Measurements from ENCODE around the gene MAP4K3. TPM values are rescaled to one million over a fixed set of nuclear protein-coding genes. Genes with fewer than 3 reads are reported as not detected.

MAP4K3 gene
- total RNA-seq, 4 donors from 2014 or later, result 49.4 to 89.0 (median 79.2) TPM

- Histone ChIP-seq H3K9me3 (no peaks in the 10 kb centered on the region), H3K27ac (no peak within 1 kb of the TSS), H3K4me1 (no peaks in the 10 kb centered on the region), H3K4me3 (peak within 1 kb of the TSS in 1 of 2 donors; percentile 38), H3K27me3 (no peaks in the 10 kb centered on the region), H3K36me3 (peaks cover 0 to 2% of the 10 kb centered on the region in 2 donors)
- WGBS, 2 donors (ENCODE audit: low coverage in 1 of 2), result 56 to 59% methylated on average over 16 to 26 of the region's 58 CpGs
- TF ChIP-seq CTCF (IDR thresholded peaks at IDR 0.05) (no peak), EP300 (IDR thresholded peaks at IDR 0.05) (no peak), POLR2A (IDR thresholded peaks at IDR 0.05) (no peak), POLR2AphosphoS5 (IDR thresholded peaks at IDR 0.05) (no peak)
- peak; percentile 43 for ATAC-seq
Observed at GRCh38 chr2:39243469-39244123, 193.5 kb downstream of the MAP4K3 start, which contains the start of gene CDKL4. CDKL4 (minus strand) TSS chr2:39243970.

DNA sequence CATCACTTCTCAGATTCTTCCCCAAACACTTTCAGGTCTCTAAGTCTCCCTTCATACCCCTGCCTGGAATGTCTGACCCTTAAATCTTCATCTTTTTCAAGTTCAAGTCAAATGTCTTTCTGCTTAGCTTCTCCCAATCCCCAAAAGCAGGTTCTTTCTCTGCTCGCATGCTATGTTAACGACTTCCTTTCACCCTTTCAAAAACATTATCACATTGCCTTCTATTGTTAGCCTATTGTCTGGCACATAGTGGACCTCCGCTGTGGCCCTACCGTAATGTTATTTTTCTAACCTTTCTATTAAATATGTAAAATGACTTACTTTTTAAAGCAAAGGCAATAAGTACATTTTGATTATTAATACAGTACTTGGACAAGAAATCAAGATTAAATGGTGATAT, 195.5 kb downstream of the MAP4K3 start:
- ATAC-seq, result no peak
- Histone ChIP-seq H3K27ac (no peak overlapping the region), H3K4me3 (no peak overlapping the region), H3K36me3 (no peaks in the 10 kb centered on the region), H3K4me1 (no peaks in the 10 kb centered on the region), H3K27me3 (no peaks in the 10 kb centered on the region), H3K9me3 (no peaks in the 10 kb centered on the region)
- 71 to 73% methylated on average over 4 of the region's 4 CpGs for WGBS, 2 donors (ENCODE audit: low coverage in 1 of 2)
- TF ChIP-seq CTCF (IDR thresholded peaks at IDR 0.05) (no peak), POLR2AphosphoS5 (IDR thresholded peaks at IDR 0.05) (no peak)

GRCh38 chr2:39240758-39241157, 196.3 kb downstream of the MAP4K3 start:
- no peak overlapping the region for H3K4me3 ChIP-seq
- H3K4me1 ChIP-seq, result no peaks in the 10 kb centered on the region
- no peak overlapping the region for H3K27ac ChIP-seq
- no peaks in the 10 kb centered on the region for H3K27me3 ChIP-seq
- no peaks in the 10 kb centered on the region for H3K9me3 ChIP-seq
- no peaks in the 10 kb centered on the region for H3K36me3 ChIP-seq
- ATAC-seq, result no peak
- 83 to 87% methylated on average over 5 to 6 of the region's 6 CpGs for WGBS, 2 donors (ENCODE audit: low coverage in 1 of 2)
- TF ChIP-seq POLR2A (IDR thresholded peaks at IDR 0.05) (no peak), POLR2AphosphoS5 (IDR thresholded peaks at IDR 0.05) (no peak), CTCF (IDR thresholded peaks at IDR 0.05) (no peak), EP300 (IDR thresholded peaks at IDR 0.05) (no peak)

GRCh38 chr2:39234754-39235153, 202.3 kb downstream of the MAP4K3 start:
- no peak for TF ChIP-seq POLR2A (IDR thresholded peaks at IDR 0.05)
- Histone ChIP-seq H3K36me3 (no peaks in the 10 kb centered on the region), H3K27me3 (no peaks in the 10 kb centered on the region), H3K9me3 (no peaks in the 10 kb centered on the region), H3K4me3 (no peak overlapping the region), H3K27ac (no peak overlapping the region), H3K4me1 (peaks cover 0 to 5% (median 0%) of the 10 kb centered on the region in 3 donors)
- 100% methylated on average over 1 of the region's 1 CpG for WGBS, 2 donors (ENCODE audit: low coverage in 1 of 2)
- no peak for ATAC-seq

- Histone ChIP-seq H3K9me3 (no peaks in the 10 kb centered on the region), H3K27me3 (no peaks in the 10 kb centered on the region), H3K36me3 (no peaks in the 10 kb centered on the region), H3K4me1 (peaks cover 0 to 27% (median 2%) of the 10 kb centered on the region in 3 donors), H3K27ac (no peak overlapping the region), H3K4me3 (no peak overlapping the region)
- TF ChIP-seq EP300 (IDR thresholded peaks at IDR 0.05) (no peak), POLR2A (IDR thresholded peaks at IDR 0.05) (no peak), CTCF (IDR thresholded peaks at IDR 0.05) (no peak), POLR2AphosphoS5 (IDR thresholded peaks at IDR 0.05) (no peak)
- no peak for ATAC-seq
Observed at GRCh38 chr2:39232141-39232540, 204.9 kb downstream of the MAP4K3 start.
